GM18526 (cell line): ENCODE results near the gene USP13.

Source experiments
- POLR2A ChIP-seq: IDR thresholded peaks from 3 replicates; pipeline ENCODE4 v1.6.1; 2011; ENCODE audit not compliant: insufficient read length; ENCODE audit errors: extremely low read depth

Gene USP13

GRCh38 chr3:179791793-179792192, 139.0 kb downstream of the USP13 start:
- TF ChIP-seq POLR2A, result no peak

- TF ChIP-seq POLR2A, result no peak
Observed at GRCh38 chr3:179794355-179794754, 141.5 kb downstream of the USP13 start.

GRCh38 chr3:179796421-179796820, 143.6 kb downstream of the USP13 start:
- TF ChIP-seq POLR2A, result no peak

GRCh38 chr3:179797192-179797591, 144.4 kb downstream of the USP13 start:
- no peak for TF ChIP-seq POLR2A

GRCh38 chr3:179801263-179801662, 148.4 kb downstream of the USP13 start:
- no peak for TF ChIP-seq POLR2A

- TF ChIP-seq POLR2A, result no peak
Observed at GRCh38 chr3:179801856-179802255, 149.0 kb downstream of the USP13 start.

- TF ChIP-seq POLR2A, result no peak
Observed at GRCh38 chr3:179806177-179806576, 153.3 kb downstream of the USP13 start.

GRCh38 chr3:179807588-179807987, 154.7 kb downstream of the USP13 start:
- TF ChIP-seq POLR2A, result no peak

- TF ChIP-seq POLR2A, result no peak
Observed at GRCh38 chr3:179809639-179810038, 156.8 kb downstream of the USP13 start.

GRCh38 chr3:179811321-179812095, 158.7 kb downstream of the USP13 start:
- no peak for TF ChIP-seq POLR2A

- TF ChIP-seq POLR2A, result no peak
Observed at GRCh38 chr3:179812096-179812382, 159.2 kb downstream of the USP13 start.

- no peak for TF ChIP-seq POLR2A
Observed at GRCh38 chr3:179819379-179819778, 166.5 kb downstream of the USP13 start.

GRCh38 chr3:179822296-179822695, 169.5 kb downstream of the USP13 start:
- TF ChIP-seq POLR2A, result no peak

GRCh38 chr3:179825527-179826246, 172.8 kb downstream of the USP13 start:
- no peak for TF ChIP-seq POLR2A

GRCh38 chr3:179826247-179826637, 173.4 kb downstream of the USP13 start:
- TF ChIP-seq POLR2A, result no peak

- TF ChIP-seq POLR2A, result no peak
Observed at GRCh38 chr3:179828738-179829137, 175.9 kb downstream of the USP13 start.

- no peak for TF ChIP-seq POLR2A
Observed at GRCh38 chr3:179829401-179829800, 176.6 kb downstream of the USP13 start.
